Measurements from ENCODE around the gene PLIN4.

The PLIN4 gene

DNA sequence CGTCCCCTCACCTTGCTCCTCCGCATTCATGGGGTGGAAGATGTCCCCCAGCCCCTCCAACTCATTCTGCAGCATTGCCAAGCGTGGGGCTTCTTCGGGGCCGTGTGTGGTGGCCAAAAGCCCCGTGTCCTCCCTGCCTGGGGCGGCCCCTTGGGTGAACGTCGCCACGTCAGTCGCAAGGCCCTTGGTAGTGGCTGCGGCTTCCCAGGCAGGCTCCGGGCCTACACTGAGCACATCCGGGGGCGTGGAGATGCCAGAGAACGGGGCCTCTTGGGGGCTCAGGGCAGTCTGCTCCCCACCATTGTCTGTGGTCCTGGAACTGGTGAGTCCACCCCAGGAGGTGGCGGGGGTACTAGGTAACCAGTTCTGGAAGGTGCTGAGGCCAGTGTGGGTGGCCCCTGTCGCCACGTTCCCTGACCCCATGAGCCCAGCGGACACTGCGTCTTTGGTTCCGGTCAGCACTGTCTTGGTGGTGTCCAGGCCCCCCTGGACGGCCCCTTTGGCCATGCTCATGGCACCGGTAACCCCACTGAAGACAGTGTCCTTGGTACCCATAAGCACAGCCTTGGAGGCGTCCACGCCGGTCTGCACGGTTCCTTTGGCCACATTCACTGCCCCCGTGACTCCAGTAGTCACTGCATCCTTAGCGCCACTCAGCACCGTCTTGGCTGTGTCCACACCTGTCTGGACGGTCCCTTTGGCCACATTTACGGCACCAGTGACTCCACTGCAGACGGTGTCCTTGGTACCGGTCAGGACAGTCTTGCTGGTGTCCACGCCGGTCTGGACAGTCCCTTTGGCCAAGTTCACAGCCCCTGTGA, 7.6 kb downstream of the PLIN4 start:
- no peak for DNase-seq

DNA sequence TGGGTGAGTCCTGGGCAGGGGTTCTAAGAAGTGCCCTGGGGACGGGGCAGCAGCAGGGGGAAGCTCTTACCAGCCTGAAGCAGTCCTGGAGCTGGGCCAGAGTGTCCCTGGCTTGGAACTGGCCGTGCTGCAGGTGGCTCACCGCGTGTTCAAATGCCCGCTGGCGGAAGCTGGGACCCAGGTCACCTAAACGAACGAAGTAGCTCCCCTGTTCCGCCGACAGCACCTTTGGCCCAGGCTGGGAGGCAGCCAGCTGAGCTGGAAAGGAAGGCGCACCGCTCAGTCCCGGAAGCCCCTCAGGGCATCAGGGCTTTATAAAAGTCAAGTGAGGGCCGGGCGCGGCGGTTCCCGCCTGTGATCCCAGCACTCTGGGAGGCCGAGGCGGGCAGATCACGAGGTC, 9.6 kb downstream of the PLIN4 start:
- DNase-seq, result no peak

GRCh38 chr19:4507804-4508203, 10.5 kb downstream of the PLIN4 start:
- no peak for DNase-seq

DNA sequence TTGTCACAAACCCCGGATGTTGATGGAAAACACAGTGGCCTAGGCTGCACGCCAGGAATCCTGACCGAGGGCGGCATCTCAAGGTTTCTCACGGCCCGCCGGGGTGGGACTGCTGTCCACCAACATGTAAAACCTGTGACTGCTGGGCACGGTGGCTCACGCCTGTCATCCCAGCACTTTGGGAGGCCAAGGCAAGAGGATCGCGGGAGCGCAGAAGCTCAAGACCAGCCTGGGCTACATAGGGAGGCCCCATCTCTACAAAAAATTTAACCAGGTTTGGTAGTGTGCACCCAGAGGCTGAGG, 11.2 kb downstream of the PLIN4 start:
- no peak for DNase-seq

DNA sequence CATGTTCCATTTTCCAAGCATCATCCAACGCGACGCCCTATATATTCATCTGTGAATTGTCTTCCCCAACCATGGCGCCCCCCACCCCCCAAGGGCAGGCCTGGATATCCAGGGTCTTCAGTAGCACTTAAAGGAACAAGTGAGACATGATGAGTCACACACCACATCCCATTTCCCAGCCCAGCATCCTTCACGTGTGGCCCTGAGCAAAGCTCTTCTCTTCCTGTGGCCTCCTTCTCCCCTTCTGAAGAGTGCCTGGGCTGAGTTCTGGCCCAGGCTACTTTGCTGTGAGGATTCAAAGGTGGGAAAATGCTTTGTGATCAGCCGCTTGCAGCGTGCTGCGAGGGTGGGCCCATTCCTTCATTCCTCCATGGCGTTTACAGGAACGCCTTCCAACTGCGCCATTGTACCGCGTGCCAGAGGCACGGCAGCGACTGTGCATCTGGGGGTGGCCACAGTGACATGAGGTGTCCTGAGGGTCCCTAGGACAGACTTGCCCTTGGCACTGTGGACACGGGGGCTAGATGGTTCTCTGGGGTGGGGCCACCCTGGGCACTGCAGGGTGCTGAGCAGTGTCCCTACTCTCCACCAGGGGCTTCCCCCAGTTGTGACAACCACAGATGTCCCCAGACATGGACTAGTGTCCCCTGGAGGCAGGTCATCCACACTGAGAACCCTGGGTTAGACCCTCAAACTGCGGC, 11.7 kb downstream of the PLIN4 start:
- no peak for DNase-seq

DNA sequence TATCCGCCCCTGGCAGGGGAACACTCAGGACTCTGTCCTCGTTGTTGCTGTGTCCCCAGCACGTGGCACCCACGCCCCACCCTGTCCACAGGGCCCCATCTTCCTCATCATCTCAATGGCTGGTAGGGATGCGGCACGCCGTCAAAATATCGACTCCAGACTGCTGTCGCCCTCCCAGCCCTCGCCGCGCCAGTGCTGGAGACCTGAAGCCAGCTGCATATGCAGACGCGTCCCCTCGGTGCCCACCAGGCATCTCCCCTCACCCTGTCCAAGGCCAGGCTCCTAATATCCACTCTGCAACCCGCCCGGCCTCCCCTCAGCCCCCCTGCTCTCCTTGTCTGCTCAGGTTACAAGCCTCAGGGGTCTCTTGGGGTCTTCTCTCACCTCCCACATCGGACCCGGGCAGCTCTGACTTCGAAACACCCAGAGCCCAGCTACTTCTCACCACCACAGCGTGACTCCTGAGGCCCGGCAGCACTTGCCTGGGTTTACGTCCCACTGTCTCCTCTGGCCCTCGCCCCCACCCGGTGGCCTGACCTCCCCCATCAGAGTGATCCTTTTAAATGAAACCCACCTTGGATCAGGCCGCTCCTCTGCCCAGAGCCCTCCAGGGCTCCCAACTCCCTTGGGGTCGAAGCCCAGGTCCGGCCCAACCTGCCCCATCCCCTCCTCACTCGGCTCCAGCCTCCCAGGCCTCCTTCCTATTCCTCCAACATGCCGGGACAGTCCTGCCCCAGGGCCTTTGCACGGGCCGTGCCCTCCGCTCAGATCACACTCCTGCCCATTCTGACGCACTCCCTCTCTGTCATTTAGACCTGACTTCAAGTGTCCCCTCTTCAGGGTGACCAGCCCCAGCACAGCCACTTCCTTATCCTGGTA, 12.5 kb downstream of the PLIN4 start:
- no peak for DNase-seq

- no peak for DNase-seq
Measured at GRCh38 chr19:4504891-4505569, 13.3 kb downstream of the PLIN4 start.

DNA sequence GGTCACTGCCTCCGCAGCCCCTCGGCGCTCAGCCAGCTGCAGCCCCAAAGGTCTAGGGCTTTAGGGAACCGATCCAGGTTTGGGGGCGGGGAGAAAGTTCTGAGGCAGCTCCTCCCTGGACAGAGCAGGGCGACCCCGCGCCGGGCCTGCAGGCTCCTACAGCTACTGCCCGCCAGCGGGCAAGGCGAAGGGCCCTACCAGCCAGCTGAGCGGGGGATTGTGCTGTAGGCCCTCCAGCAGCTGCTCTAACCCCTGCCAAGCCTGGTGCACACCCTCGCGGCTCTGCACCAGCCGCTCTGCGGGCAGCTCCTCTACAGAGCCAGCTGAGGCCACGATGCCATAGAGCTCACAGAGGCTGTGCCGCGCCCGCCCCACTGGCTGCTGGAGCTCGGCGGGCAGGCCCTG, 14.0 kb downstream of the PLIN4 start:
- DNase-seq, result peak in 24 of 56 donors; percentile 4 to 60 (median 24)

DNA sequence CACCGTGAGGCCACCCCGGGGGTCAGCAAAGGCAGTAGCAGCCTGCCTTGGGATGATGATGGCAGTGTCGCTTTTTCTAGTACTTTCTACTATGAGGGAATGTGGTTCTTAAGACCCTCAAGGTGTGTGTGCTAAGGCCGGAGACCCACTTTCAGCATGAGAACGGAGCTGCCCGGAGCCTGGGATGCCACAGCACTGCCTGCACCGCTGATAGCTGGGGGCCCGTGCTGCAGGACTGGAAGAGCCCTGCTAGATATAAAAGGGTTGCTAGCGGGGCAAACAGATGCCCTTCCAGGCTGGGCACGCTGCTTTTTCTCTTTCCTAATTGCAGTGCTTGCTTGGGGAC, 14.5 kb downstream of the PLIN4 start:
- DNase-seq, result no peak

GRCh38 chr19:4503132-4503824, 15.0 kb downstream of the PLIN4 start:
- DNase-seq, result no peak

GRCh38 chr19:4502282-4503131, 15.8 kb downstream of the PLIN4 start:
- no peak for DNase-seq

DNA sequence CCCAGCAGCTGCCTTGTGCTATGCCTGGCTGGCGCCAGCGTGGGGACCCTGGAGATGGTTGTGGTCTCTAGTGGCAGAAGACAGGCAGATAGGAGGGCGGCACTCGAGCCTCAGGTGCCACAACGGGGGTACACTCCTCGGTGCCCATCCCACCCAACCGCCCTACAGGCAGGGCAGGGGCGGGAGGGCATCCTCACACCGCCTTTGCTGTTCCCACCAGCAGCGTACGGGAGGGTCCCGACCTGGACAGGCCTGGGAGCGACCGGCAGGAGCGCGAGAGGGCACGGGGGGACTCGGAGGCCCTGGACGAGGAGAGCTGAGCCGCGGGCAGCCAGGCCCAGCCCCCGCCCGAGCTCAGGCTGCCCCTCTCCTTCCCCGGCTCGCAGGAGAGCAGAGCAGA, 16.6 kb downstream of the PLIN4 start:
- DNase-seq, result no peak

- DNase-seq, result no peak
Measured at GRCh38 chr19:4500841-4501591, 17.3 kb downstream of the PLIN4 start.

DNA sequence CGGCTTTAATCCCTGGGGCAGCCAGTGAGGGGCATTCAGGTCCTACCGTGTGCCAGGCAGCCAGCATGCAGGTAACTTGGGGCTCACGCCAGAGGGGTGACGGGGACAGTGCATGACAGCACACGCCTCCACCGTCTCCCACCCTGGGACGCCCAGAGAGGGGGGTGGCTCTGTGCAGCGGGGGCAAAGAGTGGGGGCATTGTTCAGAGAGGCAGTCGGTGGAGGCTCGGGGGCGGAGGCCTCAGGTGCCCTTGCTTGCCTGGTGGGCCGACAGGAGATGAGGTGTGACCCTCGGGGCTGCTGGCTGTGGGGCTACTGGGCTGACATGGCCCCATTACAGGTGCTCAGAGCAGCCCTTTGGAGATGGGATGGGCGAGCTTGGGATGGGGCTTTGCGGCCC, 18.4 kb downstream of the PLIN4 start:
- no peak for DNase-seq

DNA sequence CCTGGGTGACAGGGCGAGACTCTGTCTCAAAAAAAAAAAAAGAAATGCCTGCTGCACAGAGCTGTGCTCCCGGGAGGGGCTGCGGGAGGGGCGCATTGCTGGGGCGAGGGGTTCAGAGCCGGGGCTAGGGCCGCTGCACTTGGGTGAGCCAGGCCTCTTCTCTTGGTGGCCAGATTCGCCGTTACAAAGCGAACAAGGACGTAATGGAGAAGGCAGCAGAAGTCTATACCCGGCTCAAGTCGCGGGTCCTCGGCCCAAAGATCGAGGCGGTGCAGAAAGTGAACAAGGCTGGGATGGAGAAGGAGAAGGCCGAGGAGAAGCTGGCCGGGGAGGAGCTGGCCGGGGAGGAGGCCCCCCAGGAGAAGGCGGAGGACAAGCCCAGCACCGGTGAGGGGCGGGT, 19.0 kb downstream of the PLIN4 start:
- DNase-seq, result no peak

GRCh38 chr19:4498694-4499093, 19.6 kb downstream of the PLIN4 start:
- no peak for DNase-seq

GRCh38 chr19:4497770-4498389, 20.4 kb downstream of the PLIN4 start:
- no peak for DNase-seq

DNA sequence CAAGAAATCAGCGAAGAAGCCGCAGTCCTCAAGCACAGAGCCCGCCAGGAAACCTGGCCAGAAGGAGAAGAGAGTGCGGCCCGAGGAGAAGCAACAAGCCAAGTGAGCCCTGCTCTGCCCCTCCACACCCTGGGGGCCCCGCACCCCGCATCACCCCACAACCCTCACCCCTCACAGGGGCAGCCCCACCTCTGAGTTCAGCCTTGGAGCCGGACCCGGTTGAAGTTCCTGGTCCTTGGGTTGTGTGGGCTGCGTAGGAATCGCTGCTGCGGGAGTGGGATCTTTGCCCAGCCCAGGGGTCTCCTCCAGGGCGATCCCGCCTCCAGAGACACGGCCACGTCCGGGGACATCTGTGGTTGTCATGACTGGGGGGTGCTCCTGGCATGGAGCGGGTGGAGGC, 22.0 kb downstream of the PLIN4 start:
- no peak for DNase-seq

DNA sequence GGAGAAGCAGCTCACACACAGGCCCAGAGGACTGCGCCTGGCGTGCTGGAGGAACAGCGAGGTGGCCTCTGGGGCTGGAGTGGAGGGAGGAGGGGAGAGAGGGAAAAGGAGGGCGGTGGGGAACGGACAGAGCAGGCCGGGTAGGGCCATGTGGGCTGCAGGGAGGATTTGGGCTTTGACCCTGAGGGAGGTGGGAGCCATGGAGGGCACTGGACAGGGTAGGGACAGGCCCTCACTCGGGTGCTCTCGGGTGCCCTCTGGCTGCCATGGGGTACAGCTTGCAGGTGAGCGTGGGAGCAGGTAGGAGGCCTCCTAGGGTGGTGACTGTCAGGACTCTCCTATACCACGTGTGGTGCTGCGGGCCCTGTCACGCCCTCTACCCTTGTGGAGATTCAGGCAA, 22.8 kb downstream of the PLIN4 start:
- peak in 14 of 56 donors; percentile 6 to 49 (median 22) for DNase-seq
